ENCODE measurements around the gene SOX6.

- TF ChIP-seq CTCF (IDR thresholded peaks at IDR 0.05; ENCODE audit: low read depth, low read length, poor library complexity, severe bottlenecking) (no peak), EZH2phosphoT487 (IDR thresholded peaks at IDR 0.05; ENCODE audit: borderline replicate concordance, low read length) (no peak)
Observed at GRCh38 chr11:16016468-16016829, 339.9 kb downstream of the SOX6 start.
